Dedifferentiated amniotic fluid mesenchymal stem cell (primary cell): ENCODE data around the gene CTNNA1.

Source experiments
- DNase-seq: peaks from one replicate; pipeline ENCODE4 v3.0.0-alpha.2; 2016; ENCODE audit errors: extremely low spot score

CTNNA1 gene

DNA sequence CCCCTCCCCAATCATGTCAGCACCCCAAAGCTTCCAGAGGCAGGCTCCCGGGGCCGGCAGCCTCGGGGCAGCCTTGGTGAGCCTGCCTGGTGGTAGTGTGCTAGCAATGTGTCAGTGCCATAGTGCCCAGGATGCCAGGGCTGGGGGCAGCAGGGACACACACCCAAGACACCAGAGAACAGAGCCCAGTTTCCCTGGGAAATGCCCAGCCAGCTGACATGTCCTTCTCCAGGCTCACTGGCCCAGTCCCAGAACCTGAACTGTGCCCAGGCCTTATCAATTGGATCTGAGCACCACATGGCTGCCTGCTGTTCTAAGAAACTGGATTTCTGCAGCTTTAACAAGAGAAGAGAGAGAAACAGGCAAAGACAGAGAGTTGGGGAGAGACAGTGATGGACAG is 196.8 kb downstream of the CTNNA1 start:
- DNase-seq: no peak

DNA sequence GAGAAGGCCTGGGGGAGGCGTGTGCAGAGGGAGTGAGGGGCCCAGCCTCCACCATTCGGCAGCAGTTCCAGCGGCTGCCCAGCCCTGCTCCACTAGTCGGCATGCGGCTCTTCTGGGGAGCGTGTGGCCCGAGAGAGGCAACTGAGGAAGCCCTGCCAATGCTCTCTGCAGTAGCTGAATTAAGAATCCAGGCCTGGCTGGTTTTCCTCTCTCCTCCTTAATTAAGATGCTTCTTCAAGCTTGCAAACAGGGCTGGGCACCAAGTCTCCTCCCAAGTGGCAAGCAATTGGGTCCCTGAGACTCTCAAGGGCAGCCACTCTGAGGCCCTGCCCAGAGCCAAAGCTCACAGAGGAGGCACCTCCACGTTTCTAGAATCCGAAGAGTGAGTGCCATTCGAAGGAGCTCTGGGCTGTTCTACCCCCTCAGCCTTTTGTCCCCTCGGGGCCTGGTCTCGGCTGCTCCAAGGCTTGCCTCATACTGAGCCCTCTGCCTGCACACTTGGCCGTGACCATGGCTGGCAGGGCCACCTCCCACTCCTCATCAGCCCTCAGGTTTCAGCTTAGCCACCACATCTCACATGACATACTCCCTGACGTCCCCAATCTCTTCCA is 197.3 kb downstream of the CTNNA1 start:
- DNase-seq: no peak

DNA sequence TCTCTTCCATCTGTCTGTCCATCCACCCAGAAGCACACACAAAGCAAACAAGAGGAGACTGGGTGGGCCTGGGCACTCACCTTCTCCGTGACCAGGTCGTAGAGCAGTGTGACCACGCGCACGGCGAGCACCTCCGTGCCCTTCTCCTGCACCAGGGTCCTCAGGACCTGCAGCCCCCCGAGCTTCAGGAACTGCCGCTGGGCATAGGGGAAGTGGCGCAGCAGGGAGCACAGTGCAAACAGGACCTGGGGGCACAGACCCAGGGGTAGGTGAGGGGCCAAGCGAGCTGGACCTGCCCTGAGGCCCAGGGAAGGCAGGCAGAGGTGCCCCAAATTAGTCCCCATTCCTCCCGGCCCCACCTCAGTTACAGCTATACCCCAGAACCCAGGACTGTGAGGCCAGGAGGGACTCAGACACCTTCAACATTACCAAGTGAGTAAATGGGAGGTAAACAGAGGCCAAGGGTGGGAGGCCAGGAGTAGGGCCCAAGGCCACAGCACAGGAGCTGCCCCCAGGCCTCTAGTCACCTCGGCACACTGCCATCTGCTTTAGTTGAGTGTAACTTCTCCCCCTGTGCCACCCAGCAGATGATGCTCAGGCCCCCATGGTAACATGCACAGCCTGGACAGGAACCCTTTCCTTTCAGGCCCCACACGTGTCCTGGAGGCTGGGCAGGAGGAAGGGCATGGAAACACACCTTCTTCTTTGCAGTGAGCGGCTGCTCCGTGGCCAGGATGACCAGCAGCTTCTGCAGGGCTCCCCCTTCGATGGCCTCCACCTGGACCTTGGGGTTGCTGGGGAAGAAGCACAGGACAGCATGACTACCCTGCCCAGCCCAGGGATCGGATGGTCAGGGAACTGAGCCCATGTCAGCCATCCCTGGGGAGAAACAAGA is 198.1 kb downstream of the CTNNA1 start:
- DNase-seq: no peak

DNA sequence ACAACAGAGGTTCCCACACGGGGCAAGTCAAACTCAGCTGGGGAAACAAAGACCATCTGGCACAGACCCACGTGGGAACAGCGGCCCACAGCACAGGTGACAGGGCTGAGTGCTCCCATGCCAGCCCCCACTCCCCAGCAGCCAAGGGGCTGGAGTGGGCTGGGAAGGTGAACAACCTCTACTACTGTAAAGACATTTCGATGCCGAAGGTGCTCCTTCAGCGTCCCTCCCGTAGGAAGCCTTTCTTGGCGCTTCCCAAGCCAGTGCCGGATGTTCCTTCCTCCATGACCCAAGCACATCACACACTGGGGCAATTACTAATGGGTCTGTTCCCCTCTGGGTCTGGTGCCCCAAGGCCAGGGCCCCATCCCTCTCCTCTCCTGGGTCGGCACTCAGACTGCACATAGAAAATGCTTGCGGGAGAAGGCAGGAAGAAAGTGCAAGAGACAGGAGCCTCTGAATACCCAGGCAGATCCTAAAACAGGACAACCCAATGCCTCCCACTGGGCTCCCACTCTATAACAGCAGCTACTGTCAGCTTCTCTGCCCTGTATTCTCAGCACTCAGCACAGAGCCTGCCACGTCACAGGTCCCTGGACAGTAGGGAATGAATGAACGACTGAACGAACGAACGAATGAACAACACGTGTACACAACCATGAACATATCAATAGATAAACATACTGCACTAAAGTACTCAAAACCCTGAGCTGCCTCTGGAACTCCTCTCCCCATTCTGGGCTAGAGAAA is 198.9 kb downstream of the CTNNA1 start:
- DNase-seq: no peak

DNA sequence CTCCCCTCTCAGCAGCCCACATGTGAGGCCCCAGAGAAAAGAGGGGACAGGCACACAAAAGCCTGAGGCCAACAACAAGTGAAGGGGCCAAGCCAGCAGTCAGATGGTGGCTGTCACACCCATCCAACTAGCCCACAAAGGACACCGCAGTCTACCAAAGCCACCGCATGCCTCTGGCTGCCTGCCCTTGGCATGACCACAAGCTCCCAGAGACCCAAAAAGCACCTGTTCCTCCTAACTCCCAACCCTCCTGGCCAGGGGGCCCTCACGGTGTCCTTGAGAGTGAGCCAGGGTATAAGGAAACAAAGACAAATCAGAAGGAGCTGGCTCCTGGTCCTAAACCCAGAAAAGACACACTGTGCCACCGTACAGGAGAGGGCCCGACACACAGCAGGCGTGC is 199.7 kb downstream of the CTNNA1 start:
- no peak for DNase-seq

DNA sequence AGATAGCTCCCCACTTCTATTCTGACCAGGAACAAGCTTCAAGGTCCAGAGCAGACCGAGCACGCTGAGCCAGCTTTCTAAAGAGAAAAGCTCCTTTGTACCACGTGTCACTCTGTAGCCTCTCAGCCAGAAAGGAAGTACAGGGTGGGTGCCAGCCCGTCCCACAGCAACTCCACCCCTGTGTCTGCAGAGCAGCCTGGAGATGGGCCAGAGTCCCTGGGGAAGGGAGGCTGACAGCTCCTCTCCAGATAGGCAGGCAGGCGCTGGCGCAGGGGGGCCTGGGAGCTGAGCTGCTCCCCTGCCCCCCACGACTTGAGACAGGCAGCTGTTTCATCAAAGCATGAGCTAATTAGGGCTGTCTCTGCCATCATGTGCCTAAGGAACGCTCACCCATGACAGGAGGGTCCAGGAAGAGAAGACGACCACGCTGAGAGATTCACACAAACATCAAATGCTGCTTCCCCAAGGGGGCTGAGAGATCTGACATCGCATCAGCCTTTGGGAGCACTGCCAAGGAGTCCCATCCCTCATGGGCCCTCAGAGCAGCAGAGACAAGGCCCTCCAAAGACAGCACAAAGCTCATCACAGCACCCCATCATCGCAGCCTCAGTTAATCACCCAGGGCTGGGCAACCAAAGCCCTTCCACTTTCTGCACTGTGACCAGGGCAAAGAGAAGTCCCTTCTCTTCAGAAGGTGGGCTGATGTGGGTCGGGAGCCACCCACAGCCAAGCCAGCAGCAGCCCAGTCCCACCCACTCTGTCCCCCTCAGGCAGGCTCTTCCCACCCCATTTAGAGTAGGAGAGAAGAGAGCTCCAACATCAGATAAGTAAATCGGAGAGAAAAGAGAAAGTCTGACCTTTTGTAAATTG is 200.4 kb downstream of the CTNNA1 start:
- no peak for DNase-seq

DNA sequence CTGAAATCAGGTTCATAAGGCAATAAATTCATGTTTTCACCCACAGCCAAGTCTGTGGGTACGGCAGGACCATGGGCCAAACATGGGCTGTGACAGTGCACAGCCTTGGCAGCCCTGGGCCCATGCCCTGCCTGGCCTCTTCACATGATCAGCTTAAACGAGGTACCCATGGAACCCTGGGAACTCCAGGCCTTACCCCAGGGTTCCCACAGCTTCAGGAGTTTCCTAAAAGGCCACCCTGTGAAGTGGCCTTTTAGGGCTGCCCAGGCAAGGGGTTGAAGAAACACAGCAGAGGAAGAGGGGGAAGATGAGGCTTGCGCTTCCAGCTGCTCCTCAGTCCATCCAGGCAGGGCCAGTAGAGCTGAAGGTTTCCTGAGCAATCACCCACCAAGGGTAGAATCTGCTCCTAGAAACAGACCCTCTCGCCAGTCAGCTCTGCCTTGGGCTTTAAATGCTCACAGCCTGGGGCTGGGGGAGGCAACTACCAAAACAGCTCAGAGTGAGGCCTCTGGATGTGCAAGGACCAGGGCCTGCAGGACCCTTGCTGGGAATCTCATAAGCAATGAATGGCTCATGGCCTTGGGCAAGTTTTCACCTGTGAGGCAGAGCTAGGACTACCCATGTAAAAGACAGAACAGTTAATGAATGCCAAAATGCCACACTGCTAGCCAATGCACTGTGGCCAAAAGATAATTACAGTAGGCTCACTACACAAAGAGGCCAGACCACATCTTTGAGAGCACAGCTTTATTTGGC is 201.2 kb downstream of the CTNNA1 start:
- DNase-seq: no peak

DNA sequence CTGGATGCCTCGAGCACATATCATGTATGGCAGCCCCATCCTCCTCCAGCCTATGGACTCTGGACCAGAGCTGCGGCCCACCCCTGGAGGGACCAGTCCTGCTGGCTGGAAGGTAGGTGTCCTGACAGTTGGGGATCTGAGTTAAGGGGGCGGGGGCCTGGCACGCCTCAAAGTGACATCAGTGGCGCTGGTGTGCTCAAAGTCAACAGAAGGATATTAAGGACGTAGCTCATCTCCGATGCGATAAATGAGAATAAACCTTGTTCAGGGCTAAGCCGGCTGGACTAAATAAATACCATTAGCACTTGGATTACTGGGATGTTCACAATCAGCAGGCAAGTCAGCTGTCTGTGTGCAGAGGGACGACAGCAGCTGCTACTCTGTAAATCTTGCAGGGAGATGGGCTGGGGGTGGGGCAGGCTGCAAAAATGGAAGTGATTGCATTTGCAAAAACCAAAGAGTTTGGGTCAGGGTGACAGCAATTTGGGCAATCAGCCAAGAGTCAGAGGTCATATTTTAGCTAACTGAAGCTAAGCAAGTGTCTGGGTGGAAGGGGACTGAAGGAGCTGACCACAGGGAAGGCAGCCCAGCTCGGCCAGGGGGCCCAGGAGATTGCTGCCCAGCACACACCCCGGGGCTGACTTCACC is 201.9 kb downstream of the CTNNA1 start:
- DNase-seq: no peak

DNA sequence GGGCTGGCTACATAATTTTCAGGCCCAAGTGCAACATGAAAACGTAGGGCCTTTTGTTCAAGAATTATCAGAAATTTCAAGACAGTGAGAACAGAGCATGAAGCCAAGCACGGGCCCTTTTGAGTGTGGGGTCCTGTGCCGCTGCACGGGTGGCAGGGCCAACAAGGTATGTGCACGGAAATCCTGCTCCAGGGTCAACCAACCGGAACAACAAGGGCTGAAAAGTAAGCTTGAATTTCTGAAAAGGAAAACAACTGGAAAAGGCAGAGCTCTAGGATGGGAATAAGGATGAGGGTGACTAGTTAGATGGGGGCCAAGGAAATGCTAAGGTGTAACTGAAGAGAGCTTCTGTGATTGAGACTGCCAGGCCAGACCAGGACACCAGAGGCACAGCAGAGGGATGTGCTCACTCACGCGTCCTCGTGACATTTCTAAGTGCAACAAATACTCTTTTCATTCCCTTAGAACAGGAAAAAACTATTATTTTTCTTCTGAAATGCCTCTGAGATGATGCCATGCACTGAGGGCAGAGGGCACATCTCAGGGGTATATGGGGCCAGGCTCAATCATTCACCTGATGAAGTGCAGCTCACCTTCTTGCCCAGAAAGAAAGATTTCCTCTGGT is 202.6 kb downstream of the CTNNA1 start:
- DNase-seq: no peak

DNA sequence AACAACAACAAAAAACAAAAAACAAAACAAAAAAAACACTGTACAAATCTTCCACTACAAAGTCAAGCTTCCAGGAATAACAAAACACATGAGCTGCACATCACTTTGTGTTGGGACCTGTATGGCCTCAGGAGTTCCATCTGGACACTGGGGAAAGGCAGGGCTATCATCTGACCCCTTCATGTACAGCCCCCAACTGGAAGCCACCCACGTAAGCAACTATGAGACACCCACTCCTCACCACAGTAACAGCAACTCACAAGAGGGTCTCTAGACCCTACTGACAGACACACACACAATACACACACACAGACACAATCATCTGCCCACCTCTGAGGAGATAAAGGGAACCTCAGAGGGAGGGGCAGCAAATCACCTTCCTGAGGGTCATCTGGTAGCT is 203.6 kb downstream of the CTNNA1 start:
- DNase-seq: no peak

DNA sequence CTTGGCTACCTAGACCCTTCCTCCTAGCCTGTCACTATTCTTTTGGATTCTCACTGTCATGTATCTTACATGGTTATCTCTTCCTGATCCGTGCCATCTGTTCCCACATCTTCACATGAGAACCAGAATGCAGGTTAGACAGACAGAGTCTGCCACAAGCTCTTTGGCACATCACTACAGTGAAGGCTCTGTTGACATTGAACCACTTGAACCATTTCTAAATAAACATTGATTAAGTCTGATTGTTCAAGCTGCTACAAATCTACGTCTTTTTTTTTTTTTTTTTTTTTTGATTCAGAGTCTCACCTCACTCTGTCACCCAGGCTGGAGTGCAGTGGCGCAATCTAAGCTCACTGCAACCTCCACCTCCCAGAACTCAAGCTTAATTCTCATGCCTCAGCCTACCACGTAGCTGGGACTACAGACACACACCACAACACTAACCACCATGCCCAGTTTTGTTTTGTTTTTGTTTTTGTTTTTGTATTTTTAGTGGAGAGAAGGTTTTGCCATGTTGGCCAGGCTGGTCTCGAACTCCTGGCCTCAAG is 207.0 kb downstream of the CTNNA1 start:
- no peak for DNase-seq

DNA sequence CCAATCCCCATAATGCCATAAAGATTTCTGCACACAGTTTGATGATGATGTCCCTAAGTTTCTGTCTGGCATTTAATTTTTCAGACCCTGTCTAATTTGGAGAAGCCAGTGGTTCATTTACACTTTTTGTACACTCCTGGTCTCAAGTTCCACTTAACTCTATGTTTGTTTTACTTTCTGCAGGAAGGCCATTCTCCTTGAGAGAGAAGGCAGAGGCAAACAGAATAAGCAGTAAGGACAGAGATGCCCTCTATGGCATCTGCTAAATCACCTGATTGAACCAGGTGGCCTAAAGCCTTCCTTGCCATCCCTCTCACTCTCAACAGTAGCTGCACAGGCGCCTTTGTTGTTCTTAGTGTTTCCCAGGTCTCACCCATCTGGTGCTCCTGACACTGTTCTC is 208.0 kb downstream of the CTNNA1 start:
- DNase-seq: no peak

DNA sequence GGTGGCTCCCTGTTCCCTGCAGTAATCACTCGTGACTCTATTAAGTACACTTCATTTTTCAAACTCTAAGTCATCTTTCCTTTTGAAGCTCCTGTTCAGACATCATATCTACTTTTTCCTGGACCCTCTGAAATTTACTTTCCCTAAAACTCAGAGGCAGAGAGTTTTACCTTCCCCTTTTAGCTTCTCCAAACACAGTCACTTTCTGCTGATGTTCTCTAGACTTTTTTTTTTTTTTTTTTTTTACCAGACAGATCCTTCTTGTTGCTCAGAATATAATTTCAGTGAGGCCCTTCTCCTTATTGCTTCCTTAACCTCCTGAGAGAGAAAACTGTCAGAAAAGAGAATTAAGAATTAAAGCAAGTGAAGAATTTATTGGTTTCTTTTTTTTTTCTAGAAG is 208.5 kb downstream of the CTNNA1 start:
- no peak for DNase-seq

DNA sequence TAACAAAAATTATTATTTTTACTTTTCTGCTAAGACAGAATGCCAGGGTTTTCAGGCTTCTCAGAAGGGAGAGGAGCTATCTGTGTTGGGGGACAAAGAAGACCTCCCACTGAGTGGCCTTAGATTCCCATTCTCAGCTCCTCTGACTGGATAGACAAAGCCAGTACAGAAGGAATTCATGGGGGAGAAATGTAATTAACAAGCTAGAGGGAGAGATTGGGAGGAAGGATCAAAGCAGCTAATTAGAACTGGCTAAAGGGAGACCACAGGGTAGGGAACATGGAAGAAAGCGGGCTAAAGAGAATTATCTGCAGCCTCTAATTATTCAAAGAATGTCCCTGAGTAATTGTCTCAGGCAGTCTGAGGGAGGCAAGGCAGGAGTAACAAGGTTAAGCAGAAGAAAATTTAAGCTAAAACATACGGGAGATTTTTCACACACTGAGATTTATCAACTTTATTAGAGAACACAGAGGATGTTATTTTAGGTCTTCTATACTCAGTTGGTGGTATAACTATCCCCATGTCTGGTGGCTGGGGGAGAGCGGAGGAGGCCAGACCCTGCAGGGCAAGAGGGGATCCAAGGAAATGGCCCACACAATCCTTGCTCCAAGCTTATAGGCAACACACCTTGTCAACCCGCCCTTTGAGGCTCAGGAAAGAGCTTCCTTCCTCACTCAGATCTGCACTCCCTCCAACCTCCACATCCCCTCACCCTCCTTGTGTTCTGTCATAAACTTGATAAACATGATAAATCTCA is 209.6 kb downstream of the CTNNA1 start:
- no peak for DNase-seq

DNA sequence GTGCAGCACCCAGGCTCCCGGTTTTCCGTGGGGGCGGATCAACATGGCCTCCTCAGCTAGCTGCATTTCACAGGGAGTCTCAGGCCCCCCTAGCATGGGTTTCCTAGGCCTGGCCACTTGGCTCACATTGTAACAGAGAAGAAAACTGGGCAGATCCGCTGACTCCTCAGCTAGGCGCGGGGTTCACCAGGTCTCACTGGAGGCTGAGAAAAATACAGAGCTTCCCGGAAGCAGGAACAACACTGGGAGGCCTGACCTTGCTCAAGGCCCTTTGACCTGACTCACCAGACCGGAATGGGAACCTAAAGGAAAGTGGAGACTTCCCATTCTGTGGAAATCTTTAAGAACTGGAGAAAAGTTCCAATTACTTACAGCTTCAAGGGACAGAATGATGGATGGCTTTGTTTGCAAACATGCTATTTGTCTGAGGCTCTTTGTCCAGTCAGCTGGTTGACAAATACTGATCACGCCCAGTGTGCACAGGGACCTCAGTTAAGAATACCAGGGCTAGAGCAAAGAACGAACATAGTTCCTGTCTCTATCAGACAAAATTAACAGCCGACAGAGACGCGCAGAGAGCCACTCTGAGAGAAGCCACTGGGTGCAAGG is 210.6 kb downstream of the CTNNA1 start:
- no peak for DNase-seq

DNA sequence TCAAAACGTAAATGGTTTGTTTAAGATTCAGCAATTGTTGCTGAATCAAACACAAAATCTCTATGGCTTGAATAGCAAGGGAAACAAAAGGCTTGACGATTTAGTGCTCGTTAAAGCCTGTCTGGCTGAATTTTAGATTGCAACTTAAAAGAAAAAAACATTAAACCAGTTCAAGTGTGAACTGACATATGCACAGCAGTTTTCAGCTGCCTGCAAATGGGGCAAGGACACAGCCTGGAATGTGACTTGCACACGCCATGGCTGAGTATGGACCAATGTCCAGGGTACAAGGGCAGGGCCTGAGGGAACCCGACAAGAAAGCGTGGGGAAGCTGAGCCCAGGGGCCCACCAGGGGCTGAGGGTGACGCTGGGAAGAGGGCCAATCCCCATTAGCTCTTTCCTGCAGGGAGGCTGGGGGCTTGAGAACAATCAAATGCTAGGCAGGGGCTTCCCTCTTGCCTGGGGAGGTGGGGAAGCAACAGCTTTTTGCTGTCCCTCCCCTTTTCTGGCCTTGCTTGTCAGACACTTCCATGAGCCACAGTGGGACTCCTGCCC is 211.5 kb downstream of the CTNNA1 start:
- no peak for DNase-seq

DNA sequence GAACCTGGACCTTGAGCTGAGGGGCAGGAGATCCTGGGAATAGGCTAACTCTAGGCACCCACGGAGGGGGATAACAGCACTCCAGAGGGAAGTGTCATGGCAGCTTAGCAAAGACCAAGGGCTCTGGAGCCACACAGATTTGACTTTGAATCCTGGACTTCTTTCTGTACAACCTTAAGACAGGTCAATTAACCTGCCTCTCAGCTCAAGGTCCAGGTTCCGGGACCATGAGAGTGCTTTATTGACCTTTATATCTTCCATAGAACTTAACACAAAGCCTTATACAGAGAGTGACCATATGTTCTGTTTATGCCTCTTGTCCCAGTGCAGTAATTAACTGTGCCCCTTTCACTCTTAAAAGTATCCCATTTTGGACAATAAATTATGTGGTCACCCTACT is 212.4 kb downstream of the CTNNA1 start:
- no peak for DNase-seq
